Testis (tissue), 3 donors: ENCODE measurements around the gene FHOD3. TPM values are rescaled to one million over a fixed set of nuclear protein-coding genes. Genes with fewer than 3 reads are reported as not detected.

Experiments used
- DNase-seq: peaks from one replicate; pipeline ENCODE4 v3.0.0-alpha.2; 2019
- H3K27ac ChIP-seq, 2 donors: fragments of 200-600 bp; sonication (generic); one replicate each; pipeline ENCODE4 v1.5.1; 2019
- H3K27me3 ChIP-seq: fragments of 200-600 bp; sonication (generic); one replicate; pipeline ENCODE4 v1.5.1; 2019
- H3K36me3 ChIP-seq: fragments of 200-600 bp; sonication (generic); one replicate; pipeline ENCODE4 v1.5.1; 2017; ENCODE audit warnings: low read depth; ENCODE audit errors: missing control alignments
- H3K4me1 ChIP-seq: fragments of 200-600 bp; sonication (generic); one replicate; pipeline ENCODE4 v1.5.1; 2019
- H3K4me3 ChIP-seq, 2 donors: fragments of 200-600 bp; sonication (generic); one replicate each; pipeline ENCODE4 v1.5.1; 2017 to 2019
- H3K9me3 ChIP-seq: fragments of 200-600 bp; sonication (generic); one replicate; pipeline ENCODE4 v1.5.1; 2017
- POLR2A ChIP-seq: fragments of 450-650 bp; IDR thresholded peaks from one replicate; pipeline ENCODE4 v1.6.1; 2017; ENCODE audit warnings: antibody characterized with exemption, mild to moderate bottlenecking, moderate library complexity
- WGBS, 2 donors: methylation state at CpG; one replicate each; pipeline ENCODE4 v1.1.5; 2018; 5-methylcytosine and 5-hydroxymethylcytosine counted together
- intact Hi-C: fragments of 100-400 bp; cut with DNase I; formaldehyde crosslinking; loops from one replicate; pipeline ENCODE4 v1.15.1; 2023; ENCODE audit warnings: low total_unique reads
- polyA plus RNA-seq: library from polyadenylated mRNA; stranded (reverse); fragments of 350-450 nt; fragmentation: Illumina TruSeq; extraction: RNeasy Lipid Tissue Mini Kit (QIAGEN cat#74804); gene quantifications from one replicate; pipeline ENCODE4 v1.2.3, GENCODE V29; 2014; ENCODE audit warnings: low read depth, low replicate concordance; ENCODE audit not compliant: insufficient read depth
- total RNA-seq, 2 donors: library from RNA; depleted of rRNA; stranded (reverse); fragments of >200 nt; gene quantifications; one replicate each; pipeline ENCODE4 v1.2.3, GENCODE V29; 2016
- TF ChIP-seq, protein P1 (sequence below), 3 experiments: fragments of 450-650 bp in 2 of 3; fragments of 200-600 bp in 1 of 3; sonication (generic) in 1 of 3; IDR thresholded peaks; one replicate each; pipeline ENCODE4 v1.5.1; 2016 to 2019; ENCODE audit warnings: antibody characterized with exemption in 3 of 3, mild to moderate bottlenecking in 2 of 3, moderate library complexity in 1 of 3

FHOD3 gene
- total and polyA plus RNA-seq, 3 donors from 2014 or later: 6.5 to 46.8 (median 37.3) TPM

GRCh38 chr18:36775396-36775795, 477.9 kb downstream of the FHOD3 start:
- intact Hi-C loops: no loop called here
- 89 to 95% methylated on average over 4 of the region's 4 CpGs for WGBS, 2 donors
- no peaks in the 10 kb centered on the region for H3K4me1 ChIP-seq
- H3K36me3 ChIP-seq: no peaks in the 10 kb centered on the region
- no peak overlapping the region for H3K4me3 ChIP-seq
- no peak for DNase-seq
- no peaks in the 10 kb centered on the region for H3K9me3 ChIP-seq
- no peak overlapping the region for H3K27ac ChIP-seq
- no peaks in the 10 kb centered on the region for H3K27me3 ChIP-seq
- TF ChIP-seq, protein P1, sequence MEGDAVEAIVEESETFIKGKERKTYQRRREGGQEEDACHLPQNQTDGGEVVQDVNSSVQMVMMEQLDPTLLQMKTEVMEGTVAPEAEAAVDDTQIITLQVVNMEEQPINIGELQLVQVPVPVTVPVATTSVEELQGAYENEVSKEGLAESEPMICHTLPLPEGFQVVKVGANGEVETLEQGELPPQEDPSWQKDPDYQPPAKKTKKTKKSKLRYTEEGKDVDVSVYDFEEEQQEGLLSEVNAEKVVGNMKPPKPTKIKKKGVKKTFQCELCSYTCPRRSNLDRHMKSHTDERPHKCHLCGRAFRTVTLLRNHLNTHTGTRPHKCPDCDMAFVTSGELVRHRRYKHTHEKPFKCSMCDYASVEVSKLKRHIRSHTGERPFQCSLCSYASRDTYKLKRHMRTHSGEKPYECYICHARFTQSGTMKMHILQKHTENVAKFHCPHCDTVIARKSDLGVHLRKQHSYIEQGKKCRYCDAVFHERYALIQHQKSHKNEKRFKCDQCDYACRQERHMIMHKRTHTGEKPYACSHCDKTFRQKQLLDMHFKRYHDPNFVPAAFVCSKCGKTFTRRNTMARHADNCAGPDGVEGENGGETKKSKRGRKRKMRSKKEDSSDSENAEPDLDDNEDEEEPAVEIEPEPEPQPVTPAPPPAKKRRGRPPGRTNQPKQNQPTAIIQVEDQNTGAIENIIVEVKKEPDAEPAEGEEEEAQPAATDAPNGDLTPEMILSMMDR (IDR thresholded peaks at IDR 0.05): no peak
- TF ChIP-seq POLR2A: no peak

- no peaks in the 10 kb centered on the region for H3K36me3 ChIP-seq
- H3K4me3 ChIP-seq: no peak overlapping the region
- 89 to 95% methylated on average over 5 of the region's 5 CpGs for WGBS, 2 donors
- H3K9me3 ChIP-seq: no peaks in the 10 kb centered on the region
- no peaks in the 10 kb centered on the region for H3K27me3 ChIP-seq
- no peaks in the 10 kb centered on the region for H3K4me1 ChIP-seq
- no peak for TF ChIP-seq POLR2A
- TF ChIP-seq, protein P1 (IDR thresholded peaks at IDR 0.05): no peak
- H3K27ac ChIP-seq: no peak overlapping the region
- intact Hi-C loops: no loop called here
- no peak for DNase-seq
These were observed 479.1 kb downstream of the FHOD3 start for GRCh38 chr18:36776650-36777049.

DNA sequence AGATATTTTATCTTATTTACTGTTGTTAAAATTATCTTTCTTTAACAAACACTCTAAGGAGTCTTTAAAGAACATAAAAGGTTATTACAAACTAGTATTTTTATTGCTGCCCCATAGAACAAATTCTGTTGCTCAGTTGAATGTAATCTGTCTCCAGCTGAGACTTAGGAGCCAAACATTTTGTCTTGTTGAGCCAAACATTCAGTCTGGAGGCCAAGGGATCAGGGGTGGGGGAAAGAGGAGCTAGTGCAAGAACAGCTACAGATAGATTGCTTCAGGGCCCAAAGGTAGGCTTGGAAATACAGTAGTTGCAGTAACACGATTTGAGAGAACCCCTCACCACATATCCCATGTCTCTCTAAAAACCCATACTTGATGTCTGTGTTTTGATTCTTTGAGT, 480.1 kb downstream of the FHOD3 start:
- no peaks in the 10 kb centered on the region for H3K9me3 ChIP-seq
- H3K36me3 ChIP-seq: no peaks in the 10 kb centered on the region
- 72 to 87% methylated on average over 1 of the region's 1 CpG for WGBS, 2 donors
- H3K27me3 ChIP-seq: no peaks in the 10 kb centered on the region
- H3K4me3 ChIP-seq: no peak overlapping the region
- TF ChIP-seq, protein P1 (IDR thresholded peaks at IDR 0.05): no peak
- TF ChIP-seq POLR2A: no peak
- no peaks in the 10 kb centered on the region for H3K4me1 ChIP-seq
- intact Hi-C loops: no loop called here
- DNase-seq: no peak
- H3K27ac ChIP-seq: no peak overlapping the region

GRCh38 chr18:36780748-36781147, 483.2 kb downstream of the FHOD3 start:
- no peaks in the 10 kb centered on the region for H3K36me3 ChIP-seq
- H3K27ac ChIP-seq: no peak overlapping the region
- DNase-seq: no peak
- intact Hi-C loops: no loop called here
- WGBS, 2 donors: 83 to 88% methylated on average over 2 of the region's 2 CpGs
- no peak overlapping the region for H3K4me3 ChIP-seq
- H3K9me3 ChIP-seq: no peaks in the 10 kb centered on the region
- no peaks in the 10 kb centered on the region for H3K4me1 ChIP-seq
- no peak for TF ChIP-seq POLR2A
- TF ChIP-seq, protein P1 (IDR thresholded peaks at IDR 0.05): no peak
- H3K27me3 ChIP-seq: no peaks in the 10 kb centered on the region

DNA sequence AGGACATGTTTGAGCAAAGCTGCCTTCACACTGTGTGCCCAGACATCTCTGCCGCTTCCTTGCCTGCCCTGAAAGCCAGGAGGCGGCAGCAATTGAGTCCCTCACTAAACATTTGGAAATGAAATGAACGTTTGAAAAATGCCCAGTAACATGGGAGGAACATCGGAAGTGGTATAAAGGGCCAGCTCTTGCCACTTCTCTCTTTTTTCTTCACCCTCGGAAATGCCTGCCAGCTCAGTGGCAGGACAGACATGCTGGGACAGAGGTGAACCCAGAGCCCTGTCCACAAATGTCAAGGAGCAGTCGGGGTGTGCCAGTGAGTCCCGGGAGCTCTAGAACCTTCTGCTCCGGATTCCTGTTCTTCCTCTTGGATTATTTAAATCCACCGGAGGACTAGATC, 485.2 kb downstream of the FHOD3 start:
- TF ChIP-seq POLR2A: no peak
- TF ChIP-seq, protein P1 (IDR thresholded peaks at IDR 0.05): no peak
- 84 to 92% methylated on average over 9 of the region's 9 CpGs for WGBS, 2 donors
- intact Hi-C loops: no loop called here
- DNase-seq: no peak
- H3K9me3 ChIP-seq: no peaks in the 10 kb centered on the region
- no peaks in the 10 kb centered on the region for H3K4me1 ChIP-seq
- H3K36me3 ChIP-seq: no peaks in the 10 kb centered on the region
- no peak overlapping the region for H3K27ac ChIP-seq
- H3K27me3 ChIP-seq: no peaks in the 10 kb centered on the region
- H3K4me3 ChIP-seq: no peak overlapping the region
